K562 (cell line): ENCODE data around the gene ATL1. TPM values are rescaled to one million over a fixed set of nuclear protein-coding genes. Genes with fewer than 3 reads are reported as not detected.

Experiments used
- ATAC-seq: fragments of 200-7000 bp; cut with Tn5 transposase; 3 replicates; pipeline ENCODE4 v1.9.1; 2020; ENCODE audit warnings: moderate library complexity
- BruUV-seq: library from RNA; stranded (reverse); fragments of 400-500 nt; replicated peaks from 2 replicates; lab custom pipeline; 2021; lab: Mats Ljungman, UMichigan
- CTCF ChIA-PET: fragments of 300-600 bp; formaldehyde crosslinking; extraction: SDS; loops from one replicate; lab custom pipeline; 2021; ENCODE audit warnings: low intra/inter-chr PET ratio; lab: Yijun Ruan, JAX
- POLR2A ChIA-PET: fragments of 300-600, 350-650 bp; sonication (Branson Sonifier 250); formaldehyde crosslinking; extraction: SDS; loops from one replicate; lab custom pipeline; 2021; ENCODE audit warnings: antibody characterized with exemption, inconsistent platforms; lab: Yijun Ruan, JAX
- DNase-seq, 4 experiments: peaks; one replicate each; pipeline versions ENCODE4 v3.0.0 to v3.0.0-alpha.2; 2011 to 2018; ENCODE audit warnings: low spot score in 3 of 4, mixed read lengths in 3 of 4; ENCODE audit errors: extremely low read depth in 1 of 4
- FAIRE-seq: peaks from 2 replicates; lab custom pipeline; 2011; peaks lifted over from hg19 to GRCh38; lab: Jason Lieb, UNC
- H2AFZ ChIP-seq: 2 replicates; pipeline ENCODE4 v1.6.0; 2011; ENCODE audit warnings: low read depth, low read length, control low read depth, inconsistent platforms
- H3K27ac ChIP-seq: fragments of 200-600 bp; 3 replicates; pipeline ENCODE4 v1.8.0; 2011; ENCODE audit warnings: low read depth, mild to moderate bottlenecking, control low read depth, inconsistent platforms, low read length, moderate library complexity, mixed read lengths; ENCODE audit errors: extremely low read depth
- H3K27me3 ChIP-seq, 2 experiments: fragments of 300-600 bp in 1 of 2; 2 replicates in 1 of 2; 3 replicates in 1 of 2; pipeline versions ENCODE4 v1.6.0 to v1.8.0; 2011; ENCODE audit warnings: inconsistent platforms in 2 of 2, low read length in 2 of 2, mild to moderate bottlenecking in 1 of 2, mixed read lengths in 1 of 2, moderate library complexity in 1 of 2; ENCODE audit not compliant: control insufficient read depth in 2 of 2, insufficient read depth in 2 of 2
- H3K36me3 ChIP-seq: fragments of 300-600 bp; 3 replicates; pipeline ENCODE4 v1.8.0; 2011; ENCODE audit warnings: mild to moderate bottlenecking, low read length, inconsistent platforms; ENCODE audit not compliant: control insufficient read depth, insufficient read depth
- H3K4me1 ChIP-seq, 2 experiments: fragments of 200-600 bp in 1 of 2; replicated peaks in 1 of 2; 2 replicates in 1 of 2; 3 replicates in 1 of 2; pipeline versions ENCODE4 v1.5.1 to v1.8.0; 2011; ENCODE audit warnings: inconsistent platforms in 2 of 2, low read length in 2 of 2, mild to moderate bottlenecking in 1 of 2, mixed read lengths in 1 of 2, moderate library complexity in 1 of 2; ENCODE audit not compliant: control insufficient read depth in 2 of 2, insufficient read depth in 2 of 2
- H3K4me2 ChIP-seq: 2 replicates; pipeline ENCODE4 v1.6.1; 2011; ENCODE audit warnings: low read length, control low read depth, inconsistent platforms, mixed read lengths; ENCODE audit not compliant: insufficient read depth
- H3K4me3 ChIP-seq: fragments of 200-600 bp; sonication (generic), shearing (Covaris generic); 2 replicates; pipeline ENCODE4 v1.5.1; 2016; ENCODE audit warnings: control low read depth, inconsistent platforms
- H3K79me2 ChIP-seq: fragments of 200-600 bp; 3 replicates; pipeline ENCODE4 v1.8.0; 2011; ENCODE audit warnings: low read length, inconsistent platforms; ENCODE audit not compliant: control insufficient read depth, insufficient read depth
- H3K9ac ChIP-seq, 2 experiments: 2 replicates each; pipeline versions ENCODE4 v1.6.0 to v1.6.1; 2011; ENCODE audit warnings: low read depth in 2 of 2, low read length in 2 of 2, control low read depth in 1 of 2, inconsistent platforms in 1 of 2, mild to moderate bottlenecking in 1 of 2, mixed read lengths in 1 of 2; ENCODE audit not compliant: insufficient read depth in 1 of 2
- H3K9me1 ChIP-seq: one replicate; pipeline ENCODE4 v1.6.0; 2011; ENCODE audit warnings: inconsistent platforms, mild to moderate bottlenecking, low read length, moderate library complexity; ENCODE audit not compliant: control insufficient read depth, insufficient read depth
- H3K9me3 ChIP-seq: replicated peaks from 2 replicates; pipeline ENCODE4 v1.5.1; 2011; ENCODE audit warnings: low read depth, low read length, inconsistent platforms; ENCODE audit not compliant: control insufficient read depth, insufficient read depth
- H4K20me1 ChIP-seq: replicated peaks from 2 replicates; pipeline ENCODE4 v1.6.1; 2011; ENCODE audit warnings: low read length, inconsistent platforms, mixed read lengths; ENCODE audit not compliant: control insufficient read depth, insufficient read depth
- NFE2 ChIP-seq: IDR thresholded peaks from 2 replicates; pipeline ENCODE4 v1.6.1; 2014; ENCODE audit warnings: antibody characterized with exemption, low read depth
- NR4A1 ChIP-seq, 2 experiments: fragments of 250-450 bp in 1 of 2; fragments of 450-650 bp in 1 of 2; sonication (Bioruptor Pico) in 1 of 2; IDR thresholded peaks; 2 replicates each; pipeline versions ENCODE4 v1.4.0 to v1.6.1; 2016 to 2020; ENCODE audit warnings: mild to moderate bottlenecking in 2 of 2, missing compliant biosample characterization in 1 of 2, missing genetic modification characterization in 1 of 2, moderate library complexity in 1 of 2
- ZBTB40 ChIP-seq, 2 experiments: fragments of 450-650 bp in 1 of 2; sonication (generic) in 1 of 2; formaldehyde crosslinking in 1 of 2; IDR thresholded peaks; 2 replicates each; pipeline versions ENCODE4 v1.7.1 to v1.9.0; 2016 to 2022; ENCODE audit warnings: inconsistent platforms in 1 of 2, mild to moderate bottlenecking in 1 of 2, missing genetic modification reagents in 1 of 2
- ZBTB7A ChIP-seq: IDR thresholded peaks from 2 replicates; pipeline ENCODE4 v1.6.1; 2011; ENCODE audit warnings: low read depth, mild to moderate bottlenecking, low read length, moderate library complexity, borderline replicate concordance; ENCODE audit not compliant: control insufficient read depth
- ZNF140 ChIP-seq: fragments of 250-450 bp; sonication (Bioruptor Pico); IDR thresholded peaks from 2 replicates; pipeline ENCODE4 v1.8.0; 2021; ENCODE audit warnings: moderate library complexity, mild to moderate bottlenecking, inconsistent platforms
- ZNF277 ChIP-seq: fragments of 250-450 bp; sonication (Bioruptor Pico); IDR thresholded peaks from 2 replicates; pipeline ENCODE4 v1.8.0; 2022; ENCODE audit warnings: inconsistent platforms, mild to moderate bottlenecking, moderate library complexity, borderline replicate concordance
- ZNF764 ChIP-seq: fragments of 250-450 bp; sonication (Bioruptor Pico); IDR thresholded peaks from 2 replicates; pipeline ENCODE4 v1.4.0; 2020; ENCODE audit warnings: low read depth, mild to moderate bottlenecking, moderate library complexity
- ZNF830 ChIP-seq: fragments of 250-450 bp; sonication (Bioruptor Pico); IDR thresholded peaks from 2 replicates; pipeline ENCODE4 v1.5.0; 2021; ENCODE audit warnings: mild to moderate bottlenecking
- WGBS: fragments of 100-300 bp; shearing (Covaris generic); methylation state at CpG from one replicate; pipeline ENCODE4 v1.1.6; 2016; ENCODE audit warnings: low coverage, mixed read lengths; ENCODE audit not compliant: insufficient coverage; ENCODE audit errors: missing lambda C conversion rate; 5-methylcytosine and 5-hydroxymethylcytosine counted together
- in situ Hi-C: fragments of 300-500 bp; cut with MboI; formaldehyde crosslinking; loops from 4 replicates; pipeline ENCODE4 v1.15.0; 2018; ENCODE audit warnings: inconsistent platforms, mixed read lengths
- intact Hi-C: fragments of 100-400 bp; cut with micrococcal nuclease; formaldehyde crosslinking; loops from 2 replicates; pipeline ENCODE4 v1.14.2; 2022
- polyA plus RNA-seq, 8 experiments: library from polyadenylated mRNA; depleted of rRNA in 4 of 8; stranded (reverse) in 5 of 8; unstranded in 3 of 8; fragments of >200 nt; fragmentation: Nextera tagmentation in 2 of 8; fragmentation: Illumina TruSeq in 1 of 8; extraction: Ambion mirVana in 2 of 8; extraction: Trizol in 1 of 8; gene quantifications; 2 replicates each; pipeline versions ENCODE4 v1.2.1 to v1.2.3, GENCODE V29; 2011 to 2014; ENCODE audit warnings: inconsistent platforms in 1 of 8, missing spikeins in 1 of 8
- total RNA-seq, 7 experiments: library from RNA; depleted of rRNA in 6 of 7; stranded (reverse); fragments of >200 nt in 6 of 7; fragmentation: Illumina TruSeq in 2 of 7; extraction: Trizol in 2 of 7; gene quantifications; 2 replicates each; pipeline versions ENCODE4 v1.2.1 to v1.2.3, GENCODE V29; 2011 to 2021; ENCODE audit warnings: low replicate concordance in 1 of 7

ATL1 gene
- total and polyA plus RNA-seq, 9 of the 15 experiments (the other 6 are each of a cell fraction or from before 2014, with no cell fraction given): 0.04 to 0.16 (median 0.07) TPM; not detected in 4

GRCh38 chr14:50606468-50606867 lies 46.5 kb downstream of the ATL1 start:
- Histone ChIP-seq H3K4me2 (no peak overlapping the region), H3K9ac (no peak overlapping the region), H3K4me3 (no peak overlapping the region), H3K36me3 (no peaks in the 10 kb centered on the region), H3K27ac (no peak overlapping the region), H3K9me1 (no peaks in the 10 kb centered on the region), H2AFZ (no peak overlapping the region), H3K4me1 (no peaks in the 10 kb centered on the region), H3K27me3 (no peaks in the 10 kb centered on the region; a peak in 1 of 5 replicates), H4K20me1 (no peaks in the 10 kb centered on the region), H3K9me3 (no peaks in the 10 kb centered on the region), H3K79me2 (no peaks in the 10 kb centered on the region)
- DNase-seq (no peak), FAIRE-seq (no peak), ATAC-seq (no peak)
- BruUV-seq: no TSS peak
- TF ChIP-seq ZNF277 (CRISPR knock-in tag) (no peak), ZNF830 (CRISPR knock-in tag) (no peak), ZNF140 (CRISPR knock-in tag) (no peak), ZBTB40 (IDR thresholded peaks at IDR 0.05) (no peak), ZBTB40 (CRISPR knock-in tag; IDR thresholded peaks at IDR 0.05) (no peak), NR4A1 (CRISPR knock-in tag; IDR thresholded peaks at IDR 0.05) (no peak), NR4A1 (tag; IDR thresholded peaks at IDR 0.05) (no peak), ZNF764 (no peak), ZBTB7A (no peak), NFE2 (no peak)
- intact Hi-C loops: loop anchor here (10.0 kb wide), 1 partner anchor 258 kb away; no protein-coding TSS in a partner anchor
- CTCF ChIA-PET: no interaction called here
- WGBS: 5% methylated on average over 2 of the region's 2 CpGs
- in situ Hi-C loops: no loop called here
- POLR2A ChIA-PET: no interaction called here
